Gastroesophageal sphincter (tissue), 3 donors: ENCODE results near the gene UFM1.

Experiments used
- CTCF ChIP-seq, 4 experiments: fragments of 200-600 bp in 2 of 4; fragments of 450-650 bp in 2 of 4; sonication (generic) in 1 of 4; IDR thresholded peaks; one replicate each; pipeline ENCODE4 v1.5.1; 2017 to 2019; ENCODE audit warnings: antibody characterized with exemption in 4 of 4, mild to moderate bottlenecking in 2 of 4, moderate library complexity in 2 of 4
- POLR2AphosphoS5 ChIP-seq: sonication (generic); formaldehyde crosslinking; IDR thresholded peaks from one replicate; pipeline ENCODE4 v1.6.1; 2017; ENCODE audit warnings: antibody characterized with exemption

GRCh38 chr13:38372820-38373383 lies 23.3 kb downstream of the UFM1 start:
- no peak for TF ChIP-seq CTCF (IDR thresholded peaks at IDR 0.05)
- TF ChIP-seq POLR2AphosphoS5 = no peak
